Vagina (tissue), 2 donors: ENCODE measurements around the gene CLCF1. TPM values are rescaled to one million over a fixed set of nuclear protein-coding genes. Genes with fewer than 3 reads are reported as not detected.
A peak's percentile ranks its signal among the peaks of the same experiment; 100 is the strongest.

Experiments used
- DNase-seq, 2 donors: peaks; one replicate each; pipeline ENCODE4 v3.0.0-alpha.2; 2017; ENCODE audit errors: extremely low spot score in 2 of 2
- H3K27ac ChIP-seq: fragments of 200-600 bp; sonication (generic); one replicate; pipeline ENCODE4 v1.5.1; 2019
- H3K27me3 ChIP-seq: fragments of 200-600 bp; sonication (generic); one replicate; pipeline ENCODE4 v1.5.1; 2019
- H3K36me3 ChIP-seq, 2 donors: fragments of 200-600 bp; sonication (generic); one replicate each; pipeline ENCODE4 v1.5.1; 2017 to 2019
- H3K4me1 ChIP-seq: fragments of 200-600 bp; sonication (generic); one replicate; pipeline ENCODE4 v1.5.1; 2019
- H3K4me3 ChIP-seq, 2 donors: fragments of 200-600 bp; sonication (generic); 1 replicate in 1 of 2; 2 replicates in 1 of 2; pipeline ENCODE4 v1.5.1; 2016 to 2019
- H3K9me3 ChIP-seq: fragments of 200-600 bp; sonication (generic); one replicate; pipeline ENCODE4 v1.5.1; 2019
- POLR2A ChIP-seq, 2 donors: fragments of 450-650 bp; IDR thresholded peaks; one replicate each; pipeline ENCODE4 v1.6.1; 2017; ENCODE audit warnings: antibody characterized with exemption in 2 of 2, mild to moderate bottlenecking in 2 of 2, moderate library complexity in 2 of 2
- POLR2AphosphoS5 ChIP-seq, 2 donors: sonication (generic); formaldehyde crosslinking; IDR thresholded peaks; one replicate each; pipeline ENCODE4 v1.9.0; 2017; ENCODE audit warnings: antibody characterized with exemption in 2 of 2, mild to moderate bottlenecking in 2 of 2, low read depth in 1 of 2; ENCODE audit not compliant: insufficient read depth in 1 of 2
- intact Hi-C: fragments of 100-400 bp; cut with DNase I; formaldehyde crosslinking; loops from one replicate; pipeline ENCODE4 v1.15.1; 2023
- total RNA-seq: library from RNA; depleted of rRNA; stranded (reverse); fragments of >200 nt; gene quantifications from one replicate; pipeline ENCODE4 v1.2.3, GENCODE V29; 2016
- TF ChIP-seq, protein P1 (sequence below), 3 experiments: fragments of 450-650 bp in 2 of 3; fragments of 200-600 bp in 1 of 3; sonication (generic) in 1 of 3; IDR thresholded peaks; one replicate each; pipeline ENCODE4 v1.5.1; 2017 to 2019; ENCODE audit warnings: antibody characterized with exemption in 3 of 3, mild to moderate bottlenecking in 2 of 3, moderate library complexity in 2 of 3

CLCF1 gene
- total RNA-seq, 1 donor from 2014 or later = 20.6 TPM

- Histone ChIP-seq H3K27ac (peak overlapping the region; percentile 82), H3K4me1 (peaks cover 73% of the 10 kb centered on the region), H3K27me3 (no peaks in the 10 kb centered on the region), H3K4me3 (peak overlapping the region; percentile 5 to 20), H3K36me3 (no peaks in the 10 kb centered on the region), H3K9me3 (no peaks in the 10 kb centered on the region)
- DNase-seq = no peak
- no peak for TF ChIP-seq POLR2AphosphoS5 (IDR thresholded peaks at IDR 0.05; ENCODE audit: insufficient read depth in 1 of 2, low read depth in 1 of 2)
- TF ChIP-seq, protein P1, sequence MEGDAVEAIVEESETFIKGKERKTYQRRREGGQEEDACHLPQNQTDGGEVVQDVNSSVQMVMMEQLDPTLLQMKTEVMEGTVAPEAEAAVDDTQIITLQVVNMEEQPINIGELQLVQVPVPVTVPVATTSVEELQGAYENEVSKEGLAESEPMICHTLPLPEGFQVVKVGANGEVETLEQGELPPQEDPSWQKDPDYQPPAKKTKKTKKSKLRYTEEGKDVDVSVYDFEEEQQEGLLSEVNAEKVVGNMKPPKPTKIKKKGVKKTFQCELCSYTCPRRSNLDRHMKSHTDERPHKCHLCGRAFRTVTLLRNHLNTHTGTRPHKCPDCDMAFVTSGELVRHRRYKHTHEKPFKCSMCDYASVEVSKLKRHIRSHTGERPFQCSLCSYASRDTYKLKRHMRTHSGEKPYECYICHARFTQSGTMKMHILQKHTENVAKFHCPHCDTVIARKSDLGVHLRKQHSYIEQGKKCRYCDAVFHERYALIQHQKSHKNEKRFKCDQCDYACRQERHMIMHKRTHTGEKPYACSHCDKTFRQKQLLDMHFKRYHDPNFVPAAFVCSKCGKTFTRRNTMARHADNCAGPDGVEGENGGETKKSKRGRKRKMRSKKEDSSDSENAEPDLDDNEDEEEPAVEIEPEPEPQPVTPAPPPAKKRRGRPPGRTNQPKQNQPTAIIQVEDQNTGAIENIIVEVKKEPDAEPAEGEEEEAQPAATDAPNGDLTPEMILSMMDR (IDR thresholded peaks at IDR 0.05) = no peak
- no peak for TF ChIP-seq POLR2A (IDR thresholded peaks at IDR 0.05)
- intact Hi-C loops = no loop called here
Observed at GRCh38 chr11:67366546-67366945, 6.9 kb downstream of the CLCF1 start.

GRCh38 chr11:67365736-67366444 lies 7.5 kb downstream of the CLCF1 start:
- intact Hi-C loops = no loop called here
- peak overlapping the region in 1 of 2 donors; percentile 20 for H3K4me3 ChIP-seq
- DNase-seq = no peak

DNA sequence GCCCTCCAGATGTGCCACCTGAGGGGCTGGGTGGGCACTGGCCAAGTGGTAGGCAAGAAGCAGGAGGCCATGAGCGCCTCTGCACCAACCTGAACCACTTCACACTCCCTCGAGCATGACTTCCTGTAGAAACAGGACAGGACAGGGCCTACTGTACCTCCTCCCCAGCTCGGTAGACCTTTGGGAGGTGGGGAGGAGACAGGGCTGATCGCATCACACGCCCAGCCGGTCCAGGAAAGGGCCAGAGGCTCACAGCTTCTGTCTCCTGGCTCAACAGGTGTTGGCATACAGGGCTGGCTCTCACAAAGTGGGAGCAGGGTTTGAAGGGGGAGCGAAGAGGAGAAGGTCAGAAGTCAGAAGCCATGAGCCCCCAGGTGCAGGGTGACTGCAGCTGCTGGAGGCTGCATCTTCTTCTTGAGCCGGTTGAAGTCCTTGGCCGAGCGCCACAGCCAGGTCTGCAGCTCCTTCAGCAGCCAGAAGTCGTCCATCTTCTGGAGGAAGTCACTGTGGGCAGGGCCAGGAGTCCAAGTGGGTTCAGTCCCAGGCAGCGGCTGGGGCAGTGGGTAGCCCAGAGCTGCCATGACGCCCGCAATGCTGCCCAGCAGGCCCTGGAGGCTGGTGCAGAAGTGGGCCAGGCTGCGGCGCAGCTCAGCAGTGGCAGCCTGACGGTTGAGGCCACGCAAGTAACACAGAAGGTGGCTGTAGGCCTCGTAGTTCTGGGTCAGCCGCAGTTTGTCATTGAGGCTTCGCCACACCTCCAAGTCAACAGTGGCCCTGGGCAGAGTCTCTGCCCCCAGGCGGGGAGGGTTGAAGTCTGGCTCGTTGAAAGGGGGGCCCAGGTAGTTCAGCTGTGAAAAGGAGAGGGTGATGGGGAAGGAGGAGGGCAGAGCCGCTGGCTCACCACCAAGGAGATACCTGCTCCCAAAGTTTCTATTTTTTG lies 8.3 kb downstream of the CLCF1 start:
- Histone ChIP-seq H3K27ac (peak overlapping the region; percentile 82), H3K36me3 (no peaks in the 10 kb centered on the region), H3K27me3 (no peaks in the 10 kb centered on the region), H3K4me1 (peaks cover 58% of the 10 kb centered on the region), H3K4me3 (no peak overlapping the region), H3K9me3 (no peaks in the 10 kb centered on the region)
- TF ChIP-seq POLR2AphosphoS5 (IDR thresholded peaks at IDR 0.05; ENCODE audit: insufficient read depth in 1 of 2, low read depth in 1 of 2) = no peak
- TF ChIP-seq POLR2A (IDR thresholded peaks at IDR 0.05) = no peak
- TF ChIP-seq, protein P1 (IDR thresholded peaks at IDR 0.05) = no peak
- intact Hi-C loops = no loop called here
- no peak for DNase-seq

More at GRCh38 chr11:67365736-67366444, 7.5 kb downstream of the CLCF1 start:
- Histone ChIP-seq H3K9me3 (no peaks in the 10 kb centered on the region), H3K36me3 (no peaks in the 10 kb centered on the region), H3K27me3 (no peaks in the 10 kb centered on the region), H3K27ac (peak overlapping the region; percentile 82), H3K4me1 (peaks cover 66% of the 10 kb centered on the region)
- no peak for TF ChIP-seq POLR2A (IDR thresholded peaks at IDR 0.05)
- TF ChIP-seq POLR2AphosphoS5 (IDR thresholded peaks at IDR 0.05; ENCODE audit: insufficient read depth in 1 of 2, low read depth in 1 of 2) = no peak
- TF ChIP-seq, protein P1 (IDR thresholded peaks at IDR 0.05) = no peak

DNA sequence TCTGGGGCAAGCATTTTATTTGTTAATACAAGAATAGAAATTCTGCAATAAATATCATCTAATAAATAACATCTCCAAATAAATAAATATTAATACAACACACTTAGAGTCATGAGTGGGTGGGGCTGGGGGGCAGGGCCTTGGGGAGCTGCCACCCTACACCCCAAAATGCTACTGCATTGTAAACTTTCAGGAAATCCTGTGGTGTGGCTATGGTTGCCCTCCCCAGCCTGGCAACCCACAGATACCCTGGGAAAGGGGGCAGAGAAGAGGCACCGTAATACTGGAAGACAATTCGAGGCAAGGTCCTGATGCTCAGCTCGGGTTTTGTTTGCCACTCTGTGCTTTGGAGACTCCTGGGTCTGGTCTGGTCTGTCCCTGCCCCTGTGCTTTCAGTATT lies 9.2 kb downstream of the CLCF1 start:
- H3K27ac ChIP-seq = no peak overlapping the region
- peaks cover 49% of the 10 kb centered on the region for H3K4me1 ChIP-seq

More for the DNA sequence above, 9.2 kb downstream of the CLCF1 start:
- H3K27me3 ChIP-seq = no peaks in the 10 kb centered on the region
- H3K4me3 ChIP-seq = no peak overlapping the region
- no peak for DNase-seq
- no peaks in the 10 kb centered on the region for H3K9me3 ChIP-seq
- H3K36me3 ChIP-seq = no peaks in the 10 kb centered on the region
- intact Hi-C loops = no loop called here
- TF ChIP-seq POLR2AphosphoS5 (IDR thresholded peaks at IDR 0.05; ENCODE audit: insufficient read depth in 1 of 2, low read depth in 1 of 2) = no peak
- no peak for TF ChIP-seq POLR2A (IDR thresholded peaks at IDR 0.05)
- TF ChIP-seq, protein P1 (IDR thresholded peaks at IDR 0.05) = no peak
